ENCODE results near the gene CWC27. TPM values are rescaled to one million over a fixed set of nuclear protein-coding genes. Genes with fewer than 3 reads are reported as not detected.

Gene CWC27
- total RNA-seq, 4 donors from 2014 or later = 9.6 to 18.4 (median 12.6) TPM

- no peak for ATAC-seq (ENCODE audit: low FRiP score)
- no peak for TF ChIP-seq CTCF (IDR thresholded peaks at IDR 0.05)
- DNase-seq (ENCODE audit: low spot score) = no peak
Observed at GRCh38 chr5:64854855-64855254, 86.1 kb downstream of the CWC27 start.

- TF ChIP-seq CTCF (IDR thresholded peaks at IDR 0.05) = no peak
- ATAC-seq (ENCODE audit: low FRiP score) = no peak
Observed at GRCh38 chr5:64859881-64860280, 91.2 kb downstream of the CWC27 start.

GRCh38 chr5:64861281-64861680, 92.6 kb downstream of the CWC27 start:
- no peak for TF ChIP-seq CTCF (IDR thresholded peaks at IDR 0.05)

More at GRCh38 chr5:64859881-64860280, 91.2 kb downstream of the CWC27 start:
- DNase-seq (ENCODE audit: low spot score) = no peak

GRCh38 chr5:64864171-64864570, 95.4 kb downstream of the CWC27 start:
- TF ChIP-seq CTCF (IDR thresholded peaks at IDR 0.05) = no peak
- DNase-seq (ENCODE audit: low spot score) = no peak

More at GRCh38 chr5:64861281-64861680, 92.6 kb downstream of the CWC27 start:
- DNase-seq (ENCODE audit: low spot score) = no peak
- no peak for ATAC-seq (ENCODE audit: low FRiP score)

GRCh38 chr5:64865662-64866061, 96.9 kb downstream of the CWC27 start:
- TF ChIP-seq CTCF (IDR thresholded peaks at IDR 0.05) = no peak
- ATAC-seq (ENCODE audit: low FRiP score) = no peak
- no peak for DNase-seq (ENCODE audit: low spot score)

More at GRCh38 chr5:64864171-64864570, 95.4 kb downstream of the CWC27 start:
- ATAC-seq (ENCODE audit: low FRiP score) = no peak

GRCh38 chr5:64869419-64869818, 100.7 kb downstream of the CWC27 start:
- no peak for ATAC-seq (ENCODE audit: low FRiP score)
- DNase-seq (ENCODE audit: low spot score) = no peak
- no peak for TF ChIP-seq CTCF (IDR thresholded peaks at IDR 0.05)

- TF ChIP-seq CTCF (IDR thresholded peaks at IDR 0.05) = no peak
- DNase-seq (ENCODE audit: low spot score) (no peak), ATAC-seq (ENCODE audit: low FRiP score) (no peak)
Observed at GRCh38 chr5:64872044-64872443, 103.3 kb downstream of the CWC27 start.
